ENCODE measurements around the gene TIE1. TPM values are rescaled to one million over a fixed set of nuclear protein-coding genes. Genes with fewer than 3 reads are reported as not detected.
A peak's percentile ranks its signal among the peaks of the same experiment; 100 is the strongest.

Gene TIE1
- total RNA-seq, 1 experiment from 2014 or later: 1.2 TPM

GRCh38 chr1:43305926-43306687 is 5.3 kb downstream of the TIE1 start:
- no peaks in the 10 kb centered on the region for H3K9me3 Mint-ChIP-seq
- Histone ChIP-seq H4K91ac (ENCODE audit: insufficient read length, low read depth, low read length) (no peak overlapping the region), H2AK5ac (ENCODE audit: insufficient read length, low read length) (no peak overlapping the region), H3K14ac (ENCODE audit: insufficient read depth, low read length) (no peak overlapping the region; the same call in 1 of the 2 replicates), H3T11ph (ENCODE audit: low read length) (no peak overlapping the region), H3K9me3 (ENCODE audit: control insufficient read depth, low read depth, low read length) (no peaks in the 10 kb centered on the region), H4K8ac (replicated peaks; ENCODE audit: insufficient read length, low read depth, low read length) (no peak overlapping the region), H3K9ac (ENCODE audit: extremely low read depth, insufficient read length, low read length) (no peak overlapping the region), H3K4me1 (ENCODE audit: insufficient read depth, low read length) (no peaks in the 10 kb centered on the region), H2BK12ac (ENCODE audit: insufficient read length, low read depth, low read length) (no peak overlapping the region), H3K4ac (ENCODE audit: low read depth, low read length) (no peak overlapping the region), H2BK20ac (ENCODE audit: low read depth, low read length, poor library complexity, severe bottlenecking) (no peak overlapping the region), H3K27me3 (ENCODE audit: insufficient read depth, low read length) (no peaks in the 10 kb centered on the region), H2BK15ac (ENCODE audit: low read depth, low read length) (no peak overlapping the region), H3K23ac (ENCODE audit: insufficient read length, low read depth, low read length) (no peak overlapping the region), H2BK5ac (ENCODE audit: insufficient read length, low read length) (no peak overlapping the region), H4K20me1 (ENCODE audit: control insufficient read depth, insufficient read depth, insufficient read length) (no peaks in the 10 kb centered on the region), H2AFZ (ENCODE audit: low read length) (no peak overlapping the region), H3K79me2 (ENCODE audit: insufficient read depth, low read length) (no peaks in the 10 kb centered on the region), H4K5ac (ENCODE audit: insufficient read length, low read depth, low read length) (no peak overlapping the region), H3K18ac (ENCODE audit: insufficient read length, low read depth, low read length) (no peak overlapping the region), H3K56ac (ENCODE audit: insufficient read length, low read depth, low read length) (no peak overlapping the region), H3K27ac (ENCODE audit: insufficient read length, low read depth, low read length) (no peak overlapping the region), H3K79me1 (ENCODE audit: insufficient read depth, low read depth, low read length, poor library complexity, severe bottlenecking) (no peaks in the 10 kb centered on the region), H3K4me2 (ENCODE audit: insufficient read depth, insufficient read length, low read length) (no peak overlapping the region), H2BK120ac (ENCODE audit: low read depth, low read length, poor library complexity, severe bottlenecking) (no peak overlapping the region), H3K23me2 (ENCODE audit: insufficient read length, low read depth, low read length, poor library complexity, severe bottlenecking) (no peaks in the 10 kb centered on the region)
- no peaks in the 10 kb centered on the region; a peak in 1 of 7 replicates for H3K36me3 Mint-ChIP-seq (ENCODE audit: insufficient read depth in 1 of 3, low read depth in 3 of 3)
- no peak for TF ChIP-seq CTCF (conservative IDR thresholded peaks at IDR 0.05)
- peaks cover 14 to 15% of the 10 kb centered on the region in 2 experiments; a peak in 3 of 4 replicates for H3K4me1 Mint-ChIP-seq
- H3K27ac Mint-ChIP-seq: peak overlapping the region in 2 of 3 experiments; percentile 32 to 41; a peak in 2 of 7 replicates
- WGBS (ENCODE audit: extremely low coverage, insufficient read length, low lambda C conversion rate): no CpG with 5 or more reads among the region's 6 CpGs
- H3K4me3 Mint-ChIP-seq: no peak overlapping the region; a peak in 1 of 5 replicates
- peaks cover 19% of the 10 kb centered on the region for H3K27me3 Mint-ChIP-seq (ENCODE audit: low read depth)
- DNase-seq: no peak
